Astrocyte (in vitro differentiated cells and primary cell): ENCODE data around the gene SIAH3. TPM values are rescaled to one million over a fixed set of nuclear protein-coding genes. Genes with fewer than 3 reads are reported as not detected.

ENCODE experiments used
- DNase-seq: peaks from one replicate; pipeline ENCODE4 v3.0.0-alpha.2; 2010; ENCODE audit warnings: low read depth
- FAIRE-seq: peaks from 2 replicates; lab custom pipeline; 2011; peaks lifted over from hg19 to GRCh38; lab: Jason Lieb, UNC
- H2AFZ ChIP-seq: 2 replicates; pipeline ENCODE4 v1.6.0; 2012; ENCODE audit warnings: low read depth, low read length, inconsistent platforms
- H3K27ac ChIP-seq: 2 replicates; pipeline ENCODE4 v1.5.1; 2011; ENCODE audit warnings: low read depth, low read length, inconsistent platforms
- H3K27me3 ChIP-seq: 2 replicates; pipeline ENCODE4 v1.6.0; 2011; ENCODE audit warnings: low read length, inconsistent platforms; ENCODE audit not compliant: insufficient read depth
- H3K36me3 ChIP-seq: 2 replicates; pipeline ENCODE4 v1.5.1; 2011; ENCODE audit warnings: low read length, inconsistent platforms; ENCODE audit not compliant: insufficient read depth
- H3K4me1 ChIP-seq: 2 replicates; pipeline ENCODE4 v1.5.1; 2011; ENCODE audit warnings: low read length, inconsistent platforms; ENCODE audit not compliant: insufficient read depth
- H3K4me2 ChIP-seq: 2 replicates; pipeline ENCODE4 v1.6.0; 2012; ENCODE audit warnings: low read length, inconsistent platforms
- H3K4me3 ChIP-seq: 2 replicates; pipeline ENCODE4 v1.5.1; 2011; ENCODE audit warnings: low read depth, mild to moderate bottlenecking, low read length, inconsistent platforms; ENCODE audit not compliant: insufficient read depth
- H3K79me2 ChIP-seq: 2 replicates; pipeline ENCODE4 v1.6.0; 2012; ENCODE audit warnings: mild to moderate bottlenecking, low read length, inconsistent platforms; ENCODE audit not compliant: insufficient read depth
- H3K9ac ChIP-seq: 2 replicates; pipeline ENCODE4 v1.6.0; 2012; ENCODE audit warnings: mild to moderate bottlenecking, low read length, inconsistent platforms
- H3K9me3 ChIP-seq: 2 replicates; pipeline ENCODE4 v1.5.1; 2012; ENCODE audit warnings: low read depth, mild to moderate bottlenecking, low read length, inconsistent platforms; ENCODE audit not compliant: insufficient read depth
- H4K20me1 ChIP-seq: 2 replicates; pipeline ENCODE4 v1.6.0; 2012; ENCODE audit warnings: low read length, inconsistent platforms; ENCODE audit not compliant: insufficient read depth
- H3K27ac Mint-ChIP-seq: one replicate; pipeline ENCODE4 v1.8.0; 2021; ENCODE audit warnings: mild to moderate bottlenecking, mixed read lengths; ENCODE audit not compliant: unreplicated experiment
- H3K27me3 Mint-ChIP-seq: one replicate; pipeline ENCODE4 v1.8.0; 2021; ENCODE audit warnings: low read depth, mixed read lengths; ENCODE audit not compliant: unreplicated experiment
- H3K36me3 Mint-ChIP-seq: one replicate; pipeline ENCODE4 v1.8.0; 2021; ENCODE audit warnings: low read depth, mixed read lengths; ENCODE audit not compliant: unreplicated experiment
- H3K4me1 Mint-ChIP-seq: one replicate; pipeline ENCODE4 v1.8.0; 2021; ENCODE audit warnings: low read depth, mixed read lengths; ENCODE audit not compliant: unreplicated experiment
- H3K4me3 Mint-ChIP-seq: one replicate; pipeline ENCODE4 v1.8.0; 2021; ENCODE audit warnings: mild to moderate bottlenecking, moderate library complexity, mixed read lengths; ENCODE audit not compliant: unreplicated experiment
- H3K9me3 Mint-ChIP-seq: one replicate; pipeline ENCODE4 v1.8.0; 2021; ENCODE audit warnings: mild to moderate bottlenecking, mixed read lengths; ENCODE audit not compliant: unreplicated experiment
- CTCF ChIP-seq: IDR thresholded peaks from 2 replicates; pipeline ENCODE4 v1.5.1; 2011; ENCODE audit warnings: low read depth, mild to moderate bottlenecking, inconsistent platforms, low read length, moderate library complexity; ENCODE audit not compliant: insufficient read depth
- EZH2 ChIP-seq: IDR thresholded peaks from 2 replicates; pipeline ENCODE4 v1.6.1; 2012; ENCODE audit warnings: mild to moderate bottlenecking, low read length, inconsistent platforms; ENCODE audit not compliant: insufficient read depth
- total RNA-seq: library from RNA; stranded (reverse); gene quantifications from 2 replicates; pipeline ENCODE4 v1.2.1, GENCODE V29; 2021

The SIAH3 gene
- total RNA-seq, 1 donor from 2014 or later, result 0.07 TPM

GRCh38 chr13:45807520-45808099, 43.9 kb downstream of the SIAH3 start:
- H3K9me3 Mint-ChIP-seq, result no peaks in the 10 kb centered on the region
- Histone ChIP-seq H3K79me2 (no peaks in the 10 kb centered on the region), H3K27ac (no peak overlapping the region), H3K9me3 (no peaks in the 10 kb centered on the region), H3K36me3 (no peaks in the 10 kb centered on the region), H4K20me1 (no peaks in the 10 kb centered on the region), H2AFZ (no peak overlapping the region), H3K4me2 (no peak overlapping the region), H3K4me3 (no peak overlapping the region), H3K9ac (no peak overlapping the region), H3K4me1 (no peaks in the 10 kb centered on the region), H3K27me3 (no peaks in the 10 kb centered on the region)
- no peak for TF ChIP-seq EZH2
- TF ChIP-seq CTCF, result peak; percentile 31
- FAIRE-seq (peak; percentile 80), DNase-seq (peak; percentile 24)
- no peak overlapping the region for H3K4me3 Mint-ChIP-seq
- peaks cover 1% of the 10 kb centered on the region for H3K36me3 Mint-ChIP-seq
- H3K27ac Mint-ChIP-seq, result no peak overlapping the region
- H3K4me1 Mint-ChIP-seq, result no peaks in the 10 kb centered on the region
- H3K27me3 Mint-ChIP-seq, result peaks cover 3% of the 10 kb centered on the region

DNA sequence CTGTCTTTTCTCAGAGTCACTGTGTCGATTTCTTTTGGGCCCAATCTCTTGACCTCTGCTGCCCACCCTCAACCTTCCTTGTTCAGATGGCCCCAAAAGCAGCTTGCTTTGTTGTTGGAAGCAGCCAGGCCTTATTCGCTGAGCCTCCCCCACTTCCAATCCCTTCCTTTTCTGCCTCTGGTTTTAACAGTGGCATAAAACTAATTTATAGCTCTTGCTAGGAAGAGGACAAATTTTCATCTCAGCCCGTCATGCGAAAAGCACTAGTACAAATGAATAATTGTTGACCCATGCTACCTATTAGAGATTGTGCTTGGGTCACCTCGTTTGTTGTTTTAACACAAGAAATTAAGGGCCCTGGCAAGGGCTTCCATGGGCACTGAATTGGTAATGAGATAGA, 51.1 kb downstream of the SIAH3 start:
- Histone ChIP-seq H3K4me3 (no peak overlapping the region), H4K20me1 (no peaks in the 10 kb centered on the region), H3K79me2 (no peaks in the 10 kb centered on the region), H3K4me2 (no peak overlapping the region), H3K9ac (no peak overlapping the region), H2AFZ (no peak overlapping the region), H3K27ac (no peak overlapping the region), H3K9me3 (no peaks in the 10 kb centered on the region), H3K27me3 (peaks cover 2% of the 10 kb centered on the region), H3K36me3 (no peaks in the 10 kb centered on the region), H3K4me1 (no peaks in the 10 kb centered on the region)
- H3K27ac Mint-ChIP-seq, result no peak overlapping the region
- DNase-seq, result no peak
- H3K4me3 Mint-ChIP-seq, result no peak overlapping the region
- no peaks in the 10 kb centered on the region for H3K4me1 Mint-ChIP-seq
- H3K27me3 Mint-ChIP-seq, result peaks cover 9% of the 10 kb centered on the region
- TF ChIP-seq EZH2, result no peak
- no peak for TF ChIP-seq CTCF
- H3K9me3 Mint-ChIP-seq, result peaks cover 3% of the 10 kb centered on the region
- H3K36me3 Mint-ChIP-seq, result no peaks in the 10 kb centered on the region
- no peak for FAIRE-seq

DNA sequence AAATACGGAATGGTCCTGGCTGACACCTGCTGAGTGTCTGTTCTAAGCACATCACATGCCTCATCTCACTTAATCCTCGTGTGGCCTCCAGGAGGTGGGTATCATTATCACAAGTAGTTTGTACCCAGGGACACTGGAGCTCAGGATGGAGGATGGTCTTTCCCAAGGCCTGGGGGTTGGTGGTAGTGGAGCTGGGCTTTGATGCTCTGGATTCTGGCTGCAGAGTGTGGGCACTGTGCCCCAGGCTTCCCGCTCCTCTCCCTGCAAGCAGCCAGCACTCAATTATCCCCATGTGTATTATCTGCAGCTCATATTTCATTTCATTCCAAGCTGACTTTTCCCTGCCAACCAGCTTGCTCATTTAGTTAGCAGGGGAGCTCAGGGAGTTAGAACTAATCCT, 52.1 kb downstream of the SIAH3 start:
- FAIRE-seq, result no peak
- H3K4me2 ChIP-seq, result no peak overlapping the region
- no peaks in the 10 kb centered on the region for H3K79me2 ChIP-seq
- no peak overlapping the region for H2AFZ ChIP-seq
- no peak for TF ChIP-seq EZH2
- no peak for TF ChIP-seq CTCF
- Mint-ChIP-seq H3K4me1 (no peaks in the 10 kb centered on the region), H3K27me3 (peaks cover 9% of the 10 kb centered on the region), H3K9me3 (peaks cover 3% of the 10 kb centered on the region), H3K4me3 (no peak overlapping the region), H3K36me3 (no peaks in the 10 kb centered on the region), H3K27ac (no peak overlapping the region)
- H3K27me3 ChIP-seq, result peaks cover 2% of the 10 kb centered on the region
- no peaks in the 10 kb centered on the region for H4K20me1 ChIP-seq
- no peak overlapping the region for H3K27ac ChIP-seq
- H3K36me3 ChIP-seq, result no peaks in the 10 kb centered on the region
- no peaks in the 10 kb centered on the region for H3K4me1 ChIP-seq
- H3K9ac ChIP-seq, result no peak overlapping the region
- no peaks in the 10 kb centered on the region for H3K9me3 ChIP-seq
- DNase-seq, result no peak
- H3K4me3 ChIP-seq, result no peak overlapping the region
